Pancreas (tissue), 10 donors: ENCODE data around the gene PHF19. TPM values are rescaled to one million over a fixed set of nuclear protein-coding genes. Genes with fewer than 3 reads are reported as not detected.
A peak's percentile ranks its signal among the peaks of the same experiment; 100 is the strongest.

ENCODE experiments used
- ATAC-seq, 4 donors: fragments of 200-7000 bp; cut with Tn5 transposase; one replicate each; pipeline versions ENCODE4 v1.8.0 to v1.9.1; 2020; ENCODE audit warnings: mild to moderate bottlenecking in 4 of 4, moderate library complexity in 4 of 4
- DNase-seq, 6 donors: peaks; one replicate each; pipeline ENCODE4 v3.0.0-alpha.2; 2020
- FAIRE-seq: peaks from 2 replicates; lab custom pipeline; 2012; peaks lifted over from hg19 to GRCh38; lab: Jason Lieb, UNC
- H3K27ac ChIP-seq, 4 donors: fragments of 200-600 bp; sonication (generic); 1 replicate in 3 of 4; 2 replicates in 1 of 4; pipeline versions ENCODE4 v1.5.0 to v1.8.0; 2020
- H3K27me3 ChIP-seq, 4 donors: fragments of 200-600 bp; one replicate each; pipeline ENCODE4 v1.8.0; 2021
- H3K36me3 ChIP-seq, 3 donors: fragments of 200-600 bp; sonication (generic) in 1 of 3; one replicate each; pipeline versions ENCODE4 v1.5.0 to v1.8.0; 2020 to 2021
- H3K4me1 ChIP-seq, 3 donors: fragments of 200-600 bp; one replicate each; pipeline ENCODE4 v1.8.0; 2021
- H3K4me3 ChIP-seq, 4 donors: fragments of 200-600 bp; sonication (generic) in 2 of 4; one replicate each; pipeline versions ENCODE4 v1.5.0 to v1.8.0; 2020 to 2021
- H3K9me3 ChIP-seq, 4 donors: fragments of 200-600 bp; one replicate each; pipeline ENCODE4 v1.8.0; 2021
- CTCF ChIP-seq, 4 donors: fragments of 200-600 bp; sonication (generic) in 3 of 4; IDR thresholded peaks; one replicate each; pipeline versions ENCODE4 v1.5.0 to v1.8.0; 2021; ENCODE audit warnings: antibody characterized with exemption in 4 of 4
- WGBS, 2 donors: extraction: QIAGEN DNeasy Blood & Tissue Kit; methylation state at CpG; one replicate each; pipeline ENCODE4 v1.1.7; 2013; 5-methylcytosine and 5-hydroxymethylcytosine counted together
- intact Hi-C, 3 donors: fragments of 100-400 bp; cut with DNase I; formaldehyde crosslinking; loops; one replicate each; pipeline versions ENCODE4 v1.11.1 to v1.14.2; 2022
- polyA plus RNA-seq, 2 donors: library from polyadenylated mRNA; stranded (reverse); fragments of 200-250 nt; gene quantifications; one replicate each; pipeline ENCODE4 v1.2.3, GENCODE V29; 2013
- total RNA-seq, 6 donors: library from RNA; stranded (reverse); fragmentation: NEBNext Ultra II Directional in 4 of 6; extraction: Animal tissue kit (Norgen Biotek cat#: 25700) in 4 of 6; gene quantifications; one replicate each; pipeline versions ENCODE4 v1.2.1 to v1.2.4, GENCODE V29; 2021 to 2023
- donor health status: healthy with polysubstance abuse.
- donor health status: DM: no; HTN: no; CAD: no; lungs with moderate emphysema.
- donor health status: DM: no; HTN: no; CAD: no.
- donor health status: control.
- donor health status: control.
- donor health status: Bipolar disorder and iron deficiency.
- donor health status: DM: yes; HTN: yes; CAD: no.
- donor health status: DM: no; HTN: no; CAD: no.
- donor health status: DM: no; HTN: no; CAD: no.
- donor health status: DM: yes; HTN: yes; CAD: no.

Gene PHF19
- total and polyA plus RNA-seq, 8 donors, result 2.2 to 7.4 (median 4.4) TPM

GRCh38 chr9:120842685-120843485 is 34.1 kb downstream of the PHF19 start, which contains the start of gene PSMD5:
Gene PSMD5, minus strand, starts transcription at chr9:120842922. Its CDS starts 13 bp downstream, at chr9:120842909.
- Histone ChIP-seq H3K4me3 (peak within 1 kb of the TSS; percentile 52 to 64 (median 62)), H3K4me1 (peaks cover 0 to 6% (median 4%) of the 10 kb centered on the region in 3 donors), H3K27me3 (no peaks in the 10 kb centered on the region), H3K36me3 (no peaks in the 10 kb centered on the region), H3K27ac (peak within 1 kb of the TSS; percentile 91 to 97 (median 94)), H3K9me3 (no peaks in the 10 kb centered on the region)
- intact Hi-C loops, result no loop called here
- FAIRE-seq (no peak), DNase-seq (peak; percentile 91 to 99 (median 98)), ATAC-seq (peak; percentile 95 to 99 (median 96))
- WGBS, 2 donors, result 5 to 6% methylated on average over 61 to 62 of the region's 62 CpGs
- no peak for TF ChIP-seq CTCF (IDR thresholded peaks at IDR 0.05)

DNA sequence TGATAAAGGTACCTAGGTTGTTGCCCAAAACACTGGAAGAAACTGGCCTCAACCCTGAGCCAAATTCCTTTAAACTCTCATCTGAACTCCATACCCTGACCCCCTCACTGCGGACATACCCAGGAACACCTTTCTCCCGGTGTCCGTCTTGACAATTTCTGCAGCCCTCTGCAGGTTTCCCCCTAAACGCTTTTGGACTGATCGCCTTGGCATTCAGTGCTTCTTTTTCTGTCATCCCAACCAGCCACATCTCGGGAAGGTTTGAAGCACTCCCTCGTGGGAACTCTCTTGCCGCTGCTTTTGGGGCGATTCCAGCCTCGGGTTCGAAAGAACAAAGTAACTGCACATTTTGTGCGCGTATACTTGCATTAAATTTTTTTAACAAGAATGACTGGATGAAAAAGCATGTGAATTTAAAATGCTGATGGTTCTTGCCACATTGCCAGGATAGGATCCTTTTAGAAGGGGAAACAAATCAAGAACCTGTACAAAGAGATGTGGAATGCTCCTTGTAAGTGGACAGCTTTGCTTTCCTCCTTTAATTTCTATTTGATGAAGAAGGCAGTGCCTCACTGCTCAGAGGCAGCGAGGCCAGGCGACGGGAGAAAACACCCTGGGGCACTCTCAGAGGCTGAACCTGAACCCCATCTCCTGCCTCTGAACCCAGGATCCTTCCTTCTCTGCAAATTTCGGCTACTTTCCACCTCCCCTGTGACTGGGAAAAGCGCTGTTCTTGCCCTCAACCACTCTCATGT is 34.9 kb downstream of the PHF19 start:
- 34 to 53% methylated on average over 18 of the region's 18 CpGs for WGBS, 2 donors
- Histone ChIP-seq H3K4me3 (peak overlapping the region; percentile 52 to 64 (median 62)), H3K4me1 (peaks cover 0 to 6% (median 4%) of the 10 kb centered on the region in 3 donors), H3K27me3 (no peaks in the 10 kb centered on the region), H3K36me3 (no peaks in the 10 kb centered on the region), H3K27ac (peak overlapping the region; percentile 91 to 97 (median 94)), H3K9me3 (no peaks in the 10 kb centered on the region)
- ATAC-seq, result peak; percentile 7 to 49 (median 26)
- DNase-seq, result peak in 1 of 6 donors; percentile 15
- intact Hi-C loops, result no loop called here
- FAIRE-seq, result no peak
- TF ChIP-seq CTCF (IDR thresholded peaks at IDR 0.05), result no peak

GRCh38 chr9:120839146-120839545 is 37.8 kb downstream of the PHF19 start:
- intact Hi-C loops, result no loop called here
- Histone ChIP-seq H3K27ac (no peak overlapping the region), H3K36me3 (no peaks in the 10 kb centered on the region), H3K4me1 (peaks cover 0 to 6% (median 0%) of the 10 kb centered on the region in 3 donors), H3K27me3 (no peaks in the 10 kb centered on the region), H3K9me3 (no peaks in the 10 kb centered on the region), H3K4me3 (no peak overlapping the region)
- DNase-seq (no peak), FAIRE-seq (no peak), ATAC-seq (no peak)
- WGBS, 2 donors, result 69 to 87% methylated on average over 2 of the region's 2 CpGs
- TF ChIP-seq CTCF (IDR thresholded peaks at IDR 0.05), result no peak

DNA sequence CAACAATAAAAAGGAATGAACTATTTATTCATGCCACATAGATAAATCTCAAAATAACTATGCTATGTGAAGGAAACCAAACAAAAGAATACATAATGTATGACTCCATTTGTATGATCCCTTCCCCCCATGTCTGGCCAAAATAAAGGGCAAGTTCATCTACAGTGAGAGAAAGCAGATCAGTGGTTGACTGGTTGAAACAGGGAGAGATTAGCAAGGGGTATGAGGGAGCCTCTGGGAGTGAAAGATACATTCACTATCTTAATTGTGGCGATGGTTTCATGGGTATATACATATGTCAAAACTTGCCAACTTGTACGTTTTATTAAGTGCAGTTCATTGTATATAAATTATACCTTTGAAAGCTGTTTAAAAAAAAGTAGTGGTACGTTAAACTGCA is 39.1 kb downstream of the PHF19 start:
- Histone ChIP-seq H3K9me3 (no peaks in the 10 kb centered on the region), H3K36me3 (no peaks in the 10 kb centered on the region), H3K4me3 (no peak overlapping the region), H3K4me1 (no peaks in the 10 kb centered on the region), H3K27ac (no peak overlapping the region), H3K27me3 (no peaks in the 10 kb centered on the region)
- no peak for TF ChIP-seq CTCF (IDR thresholded peaks at IDR 0.05)
- ATAC-seq (no peak), DNase-seq (no peak), FAIRE-seq (no peak)
- 89 to 95% methylated on average over 3 of the region's 3 CpGs for WGBS, 2 donors
- intact Hi-C loops, result no loop called here
